KBM-7 (cell line): ENCODE measurements around the gene LTBP2.

Source experiments
- DNase-seq: peaks from one replicate; pipeline ENCODE4 v3.0.0-alpha.2; 2015
- in situ Hi-C: fragments of 300-500 bp; cut with MboI; formaldehyde crosslinking; loops from 2 replicates; pipeline ENCODE4 v1.14.3; 2020; ENCODE audit warnings: low sequenced_read_pairs, low pct_unique_long_range_greater_than_20kb, mixed read lengths

The LTBP2 gene

GRCh38 chr14:74641601-74642391 lies 29.8 kb upstream of the LTBP2 start:
- DNase-seq, result no peak
- in situ Hi-C loops, result no loop called here

GRCh38 chr14:74638966-74639365 lies 26.9 kb upstream of the LTBP2 start:
- in situ Hi-C loops, result no loop called here

GRCh38 chr14:74638066-74638465 lies 26.0 kb upstream of the LTBP2 start:
- DNase-seq, result no peak
- in situ Hi-C loops, result no loop called here

More at GRCh38 chr14:74638966-74639365, 26.9 kb upstream of the LTBP2 start:
- DNase-seq, result no peak

- no peak for DNase-seq
- in situ Hi-C loops, result no loop called here
Observed at GRCh38 chr14:74637178-74637550, 25.1 kb upstream of the LTBP2 start.

- in situ Hi-C loops, result no loop called here
- DNase-seq, result no peak
Observed at GRCh38 chr14:74636424-74637177, 24.6 kb upstream of the LTBP2 start.

- in situ Hi-C loops, result no loop called here
- no peak for DNase-seq
Observed at GRCh38 chr14:74635847-74636246, 23.8 kb upstream of the LTBP2 start.

- in situ Hi-C loops, result no loop called here
- DNase-seq, result no peak
Observed at GRCh38 chr14:74634964-74635363, 22.9 kb upstream of the LTBP2 start.

GRCh38 chr14:74634481-74634880 lies 22.4 kb upstream of the LTBP2 start:
- in situ Hi-C loops, result no loop called here
- no peak for DNase-seq

GRCh38 chr14:74630881-74631690 lies 19.0 kb upstream of the LTBP2 start:
- in situ Hi-C loops, result no loop called here
- DNase-seq, result no peak

- DNase-seq, result no peak
- in situ Hi-C loops, result no loop called here
Observed at GRCh38 chr14:74628418-74628817, 16.4 kb upstream of the LTBP2 start.

GRCh38 chr14:74627076-74627475 lies 15.0 kb upstream of the LTBP2 start:
- in situ Hi-C loops, result no loop called here
- DNase-seq, result peak; percentile 93

- in situ Hi-C loops, result loop anchor here (25.0 kb wide), 1 partner anchor 465 kb away; no protein-coding TSS in a partner anchor
- DNase-seq, result no peak
Observed at GRCh38 chr14:74622257-74622656, 10.2 kb upstream of the LTBP2 start.

- DNase-seq, result no peak
- in situ Hi-C loops, result loop anchor here (25.0 kb wide), 1 partner anchor 466 kb away; no protein-coding TSS in a partner anchor
Observed at GRCh38 chr14:74621556-74621955, 9.5 kb upstream of the LTBP2 start.

- no peak for DNase-seq
- in situ Hi-C loops, result loop anchor here (25.0 kb wide), 1 partner anchor 466 kb away; no protein-coding TSS in a partner anchor
Observed at GRCh38 chr14:74620923-74621322, 8.9 kb upstream of the LTBP2 start.

- in situ Hi-C loops, result loop anchor here (25.0 kb wide), 1 partner anchor 467 kb away; no protein-coding TSS in a partner anchor
- DNase-seq, result peak; percentile 75
Observed at GRCh38 chr14:74620497-74620921, 8.5 kb upstream of the LTBP2 start.

GRCh38 chr14:74619672-74620131 lies 7.7 kb upstream of the LTBP2 start:
- in situ Hi-C loops, result loop anchor here (25.0 kb wide), 1 partner anchor 468 kb away; no protein-coding TSS in a partner anchor
- DNase-seq, result no peak

- in situ Hi-C loops, result loop anchor here (25.0 kb wide), 1 partner anchor 469 kb away; no protein-coding TSS in a partner anchor
- DNase-seq, result peak; percentile 58
Observed at GRCh38 chr14:74618078-74618952, 6.3 kb upstream of the LTBP2 start.

- DNase-seq, result no peak
- in situ Hi-C loops, result loop anchor here (25.0 kb wide), 1 partner anchor 470 kb away; no protein-coding TSS in a partner anchor
Observed at GRCh38 chr14:74616996-74617700, 5.1 kb upstream of the LTBP2 start.
